Neural cell (in vitro differentiated cells): ENCODE measurements around the gene EXD3. TPM values are rescaled to one million over a fixed set of nuclear protein-coding genes. Genes with fewer than 3 reads are reported as not detected.
"Not testable (repeated sequence)": the region's sequence is repeated elsewhere in the genome, so short reads cannot be mapped to it uniquely, and the experiment has no call there.

Source experiments
- H2AFZ ChIP-seq: fragments of 200-600, 300-800 bp; sonication (generic), shearing (Covaris generic); 2 replicates; pipeline ENCODE4 v1.6.0; 2014; ENCODE audit warnings: low read depth, mild to moderate bottlenecking, antibody characterized with exemption, low read length, moderate library complexity
- H3F3A ChIP-seq: fragments of 200-600 bp; shearing (Covaris generic); 2 replicates; pipeline ENCODE4 v1.6.1; 2016; ENCODE audit warnings: mild to moderate bottlenecking, moderate library complexity, mixed read lengths, antibody characterized with exemption, low read length; ENCODE audit not compliant: insufficient read depth, poor library complexity, severe bottlenecking
- H3K27ac ChIP-seq: fragments of 200-600, 300-800 bp; sonication (generic), shearing (Covaris generic); 2 replicates; pipeline ENCODE4 v1.5.1; 2014; ENCODE audit warnings: mild to moderate bottlenecking, low read length, moderate library complexity
- H3K27me3 ChIP-seq: fragments of 300-800, 200-600 bp; sonication (generic), shearing (Covaris generic); 2 replicates; pipeline ENCODE4 v1.6.0; 2014; ENCODE audit warnings: mild to moderate bottlenecking, low read depth, low read length, moderate library complexity; ENCODE audit not compliant: insufficient read depth
- H3K36me3 ChIP-seq: fragments of 300-800, 200-600 bp; sonication (generic), shearing (Covaris generic); 2 replicates; pipeline ENCODE4 v1.5.1; 2014; ENCODE audit warnings: mild to moderate bottlenecking, antibody characterized with exemption, low read length, moderate library complexity; ENCODE audit not compliant: insufficient read depth
- H3K4me2 ChIP-seq: fragments of 300-800, 200-600 bp; sonication (generic), shearing (Covaris generic); 2 replicates; pipeline ENCODE4 v1.6.0; 2014; ENCODE audit warnings: mild to moderate bottlenecking, low read length
- H3K4me3 ChIP-seq: fragments of 300-800, 200-600 bp; sonication (generic), shearing (Covaris generic); 2 replicates; pipeline ENCODE4 v1.5.1; 2014; ENCODE audit warnings: mild to moderate bottlenecking, low read length, moderate library complexity
- H3K79me2 ChIP-seq: fragments of 200-600 bp; shearing (Covaris generic); replicated peaks from 2 replicates; pipeline ENCODE4 v1.6.0; 2014; ENCODE audit warnings: mild to moderate bottlenecking, low read length, moderate library complexity; ENCODE audit not compliant: insufficient read depth
- H3K9ac ChIP-seq: fragments of 300-800, 200-600 bp; sonication (generic), shearing (Covaris generic); 2 replicates; pipeline ENCODE4 v1.6.1; 2016; ENCODE audit warnings: mild to moderate bottlenecking, low read length, mixed read lengths
- H3K9me2 ChIP-seq: fragments of 200-600 bp; shearing (Covaris generic); 2 replicates; pipeline ENCODE4 v1.6.1; 2016; ENCODE audit warnings: mild to moderate bottlenecking, low read length, mixed read lengths; ENCODE audit not compliant: insufficient read depth
- H3K9me3 ChIP-seq: fragments of 200-600, 300-800 bp; sonication (generic), shearing (Covaris generic); 2 replicates; pipeline ENCODE4 v1.6.1; 2016; ENCODE audit warnings: mild to moderate bottlenecking, mixed run types, low read length, moderate library complexity, mixed read lengths
- H4K20me1 ChIP-seq: fragments of 200-600 bp; shearing (Covaris generic); 2 replicates; pipeline ENCODE4 v1.6.1; 2016; ENCODE audit warnings: mild to moderate bottlenecking, mixed run types; ENCODE audit not compliant: insufficient read depth
- CTCF ChIP-seq: fragments of 450-650 bp; IDR thresholded peaks from 2 replicates; pipeline ENCODE4 v1.5.1; 2014; ENCODE audit warnings: antibody characterized with exemption, mild to moderate bottlenecking, moderate library complexity; ENCODE audit not compliant: poor library complexity, severe bottlenecking
- EP300 ChIP-seq: fragments of 450-650 bp; conservative IDR thresholded peaks from 2 replicates; pipeline ENCODE4 v1.6.1; 2014; ENCODE audit warnings: antibody characterized with exemption, mild to moderate bottlenecking, moderate library complexity; ENCODE audit not compliant: poor library complexity, severe bottlenecking
- EZH2 ChIP-seq: fragments of 200-600, 300-800 bp; shearing (Covaris generic), sonication (generic); IDR thresholded peaks from 2 replicates; pipeline ENCODE4 v1.6.1; 2014; ENCODE audit warnings: antibody characterized with exemption, low read length, borderline replicate concordance, mild to moderate bottlenecking; ENCODE audit not compliant: insufficient read depth, poor library complexity, severe bottlenecking
- MXI1 ChIP-seq: fragments of 450-650 bp; conservative IDR thresholded peaks from 2 replicates; pipeline ENCODE4 v1.6.1; 2014; ENCODE audit warnings: antibody characterized with exemption, mild to moderate bottlenecking; ENCODE audit not compliant: poor library complexity, severe bottlenecking
- POLR2AphosphoS5 ChIP-seq: IDR thresholded peaks from 2 replicates; pipeline ENCODE4 v1.6.1; 2012
- RAD21 ChIP-seq: fragments of 450-650 bp; conservative IDR thresholded peaks from 2 replicates; pipeline ENCODE4 v1.6.1; 2014; ENCODE audit warnings: antibody characterized with exemption, mild to moderate bottlenecking, moderate library complexity
- SMC3 ChIP-seq: fragments of 450-650 bp; conservative IDR thresholded peaks from 2 replicates; pipeline ENCODE4 v1.6.1; 2014; ENCODE audit warnings: antibody characterized with exemption, mild to moderate bottlenecking, moderate library complexity; ENCODE audit not compliant: poor library complexity
- TAF1 ChIP-seq: IDR thresholded peaks from 2 replicates; pipeline ENCODE4 v1.6.1; 2012; ENCODE audit warnings: low read depth
- polyA plus RNA-seq: library from polyadenylated mRNA; depleted of rRNA; stranded (reverse); fragments of >200 nt; gene quantifications from 2 replicates; pipeline ENCODE4 v1.2.3, GENCODE V29; 2014
- TF ChIP-seq, protein P1 (sequence below): IDR thresholded peaks from 2 replicates; pipeline ENCODE4 v1.6.1; 2012; ENCODE audit warnings: borderline replicate concordance

Gene EXD3
- polyA plus RNA-seq, 1 donor from 2014 or later = 32.9 TPM

DNA sequence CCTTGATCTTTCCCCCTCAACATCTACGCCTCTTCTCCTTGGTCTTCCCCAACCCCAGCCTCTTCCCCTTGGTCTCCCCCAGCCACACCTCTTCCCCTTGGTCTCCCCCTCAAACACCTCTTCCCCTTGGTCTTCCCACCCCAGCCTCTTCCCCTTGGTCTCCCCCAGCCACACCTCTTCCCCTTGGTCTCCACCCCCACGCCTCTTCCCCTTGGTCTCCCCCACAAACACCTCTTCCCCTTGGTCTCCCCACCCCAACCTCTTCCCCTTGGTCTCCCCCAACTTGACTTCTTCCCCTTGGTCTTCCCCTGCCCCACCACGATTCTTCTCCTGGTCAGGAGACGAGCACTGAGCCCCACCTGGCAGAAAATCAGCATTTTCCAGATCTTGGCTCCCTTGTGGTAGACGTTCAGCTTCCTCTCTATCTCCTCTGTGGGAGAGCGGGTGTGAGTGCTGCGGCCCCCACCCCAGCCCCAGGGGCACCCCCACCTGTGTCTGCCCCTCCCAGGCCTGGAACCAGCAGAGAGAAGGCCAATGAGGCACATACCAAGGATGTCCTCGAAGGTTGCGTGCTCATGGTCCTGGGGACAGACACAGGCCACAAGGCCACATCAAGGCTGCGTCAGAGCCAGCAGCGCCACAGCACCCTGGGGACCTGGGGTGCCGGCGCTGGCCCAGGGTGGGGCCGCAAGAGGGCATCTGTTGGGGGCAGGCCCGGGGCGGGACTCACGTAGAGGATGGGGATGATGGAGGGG, 29.2 kb upstream of the EXD3 start:
- Histone ChIP-seq H3F3A (no peaks in the 10 kb centered on the region), H4K20me1 (no peaks in the 10 kb centered on the region), H3K79me2 (no peaks in the 10 kb centered on the region), H2AFZ (no peak overlapping the region), H3K9me2 (no peaks in the 10 kb centered on the region), H3K27me3 (no peaks in the 10 kb centered on the region), H3K4me3 (no peak overlapping the region), H3K9ac (no peak overlapping the region), H3K36me3 (no peaks in the 10 kb centered on the region), H3K9me3 (no peaks in the 10 kb centered on the region), H3K4me2 (no peak overlapping the region), H3K27ac (no peak overlapping the region)
- no peak for TF ChIP-seq TAF1
- no peak for TF ChIP-seq EP300
- no peak for TF ChIP-seq RAD21
- no peak for TF ChIP-seq POLR2AphosphoS5
- no peak for TF ChIP-seq EZH2
- no peak for TF ChIP-seq MXI1
- no peak for TF ChIP-seq CTCF
- no peak for TF ChIP-seq SMC3
- TF ChIP-seq, protein P1, sequence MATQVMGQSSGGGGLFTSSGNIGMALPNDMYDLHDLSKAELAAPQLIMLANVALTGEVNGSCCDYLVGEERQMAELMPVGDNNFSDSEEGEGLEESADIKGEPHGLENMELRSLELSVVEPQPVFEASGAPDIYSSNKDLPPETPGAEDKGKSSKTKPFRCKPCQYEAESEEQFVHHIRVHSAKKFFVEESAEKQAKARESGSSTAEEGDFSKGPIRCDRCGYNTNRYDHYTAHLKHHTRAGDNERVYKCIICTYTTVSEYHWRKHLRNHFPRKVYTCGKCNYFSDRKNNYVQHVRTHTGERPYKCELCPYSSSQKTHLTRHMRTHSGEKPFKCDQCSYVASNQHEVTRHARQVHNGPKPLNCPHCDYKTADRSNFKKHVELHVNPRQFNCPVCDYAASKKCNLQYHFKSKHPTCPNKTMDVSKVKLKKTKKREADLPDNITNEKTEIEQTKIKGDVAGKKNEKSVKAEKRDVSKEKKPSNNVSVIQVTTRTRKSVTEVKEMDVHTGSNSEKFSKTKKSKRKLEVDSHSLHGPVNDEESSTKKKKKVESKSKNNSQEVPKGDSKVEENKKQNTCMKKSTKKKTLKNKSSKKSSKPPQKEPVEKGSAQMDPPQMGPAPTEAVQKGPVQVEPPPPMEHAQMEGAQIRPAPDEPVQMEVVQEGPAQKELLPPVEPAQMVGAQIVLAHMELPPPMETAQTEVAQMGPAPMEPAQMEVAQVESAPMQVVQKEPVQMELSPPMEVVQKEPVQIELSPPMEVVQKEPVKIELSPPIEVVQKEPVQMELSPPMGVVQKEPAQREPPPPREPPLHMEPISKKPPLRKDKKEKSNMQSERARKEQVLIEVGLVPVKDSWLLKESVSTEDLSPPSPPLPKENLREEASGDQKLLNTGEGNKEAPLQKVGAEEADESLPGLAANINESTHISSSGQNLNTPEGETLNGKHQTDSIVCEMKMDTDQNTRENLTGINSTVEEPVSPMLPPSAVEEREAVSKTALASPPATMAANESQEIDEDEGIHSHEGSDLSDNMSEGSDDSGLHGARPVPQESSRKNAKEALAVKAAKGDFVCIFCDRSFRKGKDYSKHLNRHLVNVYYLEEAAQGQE = no peak

DNA sequence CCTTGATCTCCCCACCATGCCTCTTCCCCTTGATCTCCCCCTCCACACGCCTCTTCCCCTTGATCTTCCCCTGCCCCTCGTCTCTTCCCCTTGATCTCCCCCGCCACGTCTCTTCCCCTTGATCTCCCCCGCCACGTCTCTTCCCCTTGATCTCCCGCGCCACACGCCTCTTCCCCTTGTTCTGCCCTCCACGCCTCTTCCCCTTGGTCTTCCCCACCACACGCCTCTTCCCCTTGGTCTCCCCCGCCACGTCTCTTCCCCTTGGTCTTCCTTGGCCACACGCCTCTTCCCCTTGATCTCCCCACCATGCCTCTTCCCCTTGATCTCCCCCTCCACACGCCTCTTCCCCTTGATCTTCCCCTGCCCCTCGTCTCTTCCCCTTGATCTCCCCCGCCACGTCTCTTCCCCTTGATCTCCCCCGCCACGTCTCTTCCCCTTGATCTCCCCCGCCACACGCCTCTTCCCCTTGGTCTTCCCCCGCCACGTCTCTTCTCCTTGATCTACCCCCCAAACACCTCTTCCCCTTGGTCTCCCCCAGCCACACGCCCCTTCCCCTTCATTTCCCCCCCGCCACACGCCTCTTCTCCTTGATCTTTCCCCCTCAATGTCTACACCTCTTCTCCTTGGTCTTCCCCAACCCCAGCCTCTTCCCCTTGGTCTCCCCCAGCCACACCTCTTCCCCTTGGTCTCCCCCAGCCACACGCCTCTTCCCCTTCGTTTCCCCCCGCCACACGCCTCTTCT, 28.5 kb upstream of the EXD3 start:
- H3K9me2 ChIP-seq, H3K4me2 ChIP-seq, H3K79me2 ChIP-seq, H2AFZ ChIP-seq, H3K4me3 ChIP-seq, H3K9me3 ChIP-seq, H3K9ac ChIP-seq, H3F3A ChIP-seq, H3K27me3 ChIP-seq, H3K27ac ChIP-seq, H3K36me3 ChIP-seq, H4K20me1 ChIP-seq: not testable (repeated sequence)

DNA sequence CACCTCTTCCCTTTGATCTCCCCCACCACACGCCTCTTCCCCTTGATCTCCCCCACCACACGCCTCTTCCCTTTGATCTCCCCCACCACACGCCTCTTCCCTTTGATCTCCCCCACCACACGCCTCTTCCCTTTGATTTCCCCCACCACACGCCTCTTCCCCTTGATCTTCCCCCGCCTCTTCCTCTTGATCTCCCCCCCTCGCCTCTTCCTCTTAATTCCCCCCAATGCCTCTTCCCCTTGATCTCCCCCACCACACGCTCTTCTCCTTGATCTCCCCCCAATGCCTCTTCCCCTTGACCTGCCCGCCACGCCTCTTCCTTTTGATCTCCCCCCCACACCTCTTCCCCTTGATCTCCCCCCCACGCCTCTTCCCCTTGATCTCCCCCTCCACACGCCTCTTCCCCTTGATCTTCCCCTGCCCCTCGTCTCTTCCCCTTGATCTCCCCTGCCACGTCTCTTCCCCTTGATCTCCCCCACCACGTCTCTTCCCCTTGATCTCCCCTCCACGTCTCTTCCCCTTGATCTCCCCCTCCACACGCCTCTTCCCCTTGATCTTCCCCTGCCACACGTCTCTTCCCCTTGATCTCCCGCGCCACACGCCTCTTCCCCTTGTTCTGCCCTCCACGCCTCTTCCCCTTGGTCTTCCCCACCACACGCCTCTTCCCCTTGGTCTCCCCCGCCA, 27.7 kb upstream of the EXD3 start:
- not testable (repeated sequence) for H3K9ac ChIP-seq, H3K27me3 ChIP-seq, H3F3A ChIP-seq, H4K20me1 ChIP-seq, H3K4me3 ChIP-seq, H3K9me3 ChIP-seq, H3K79me2 ChIP-seq, H3K9me2 ChIP-seq, H3K27ac ChIP-seq, H3K36me3 ChIP-seq, H2AFZ ChIP-seq, H3K4me2 ChIP-seq
